ENCODE measurements around the gene DPM2.
A peak's percentile ranks its signal among the peaks of the same experiment; 100 is the strongest.

DPM2 gene

DNA sequence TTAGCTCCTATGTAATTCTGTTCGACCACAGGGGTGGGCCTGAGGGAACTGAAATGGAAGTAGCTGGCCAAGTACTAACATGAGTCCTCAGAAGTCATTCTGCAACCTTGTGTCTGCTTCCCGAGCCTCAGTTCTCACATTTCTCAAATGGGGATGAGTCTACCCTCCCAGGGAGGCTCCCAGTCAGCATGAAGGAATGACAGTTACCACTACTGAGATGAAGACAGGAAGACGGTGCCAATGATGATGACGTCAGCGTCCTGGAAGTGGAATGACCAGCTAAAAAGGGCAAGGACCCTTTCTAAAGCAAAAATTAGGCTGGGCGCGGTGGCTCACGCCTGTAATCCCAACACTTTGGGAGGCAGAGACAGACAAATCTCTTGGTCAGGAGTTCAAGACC lies 13.9 kb downstream of the DPM2 start:
- DNase-seq (no peak), ATAC-seq (ENCODE audit: insufficient read depth, low read depth) (no peak)
- peaks cover 13% of the 10 kb centered on the region for H3K4me1 ChIP-seq (ENCODE audit: insufficient read depth, low read length)
- peaks cover 8% of the 10 kb centered on the region; the same call in 1 of the 2 replicates for H4K20me1 ChIP-seq (ENCODE audit: insufficient read depth, low read length)
- no peaks in the 10 kb centered on the region for H3K36me3 ChIP-seq (ENCODE audit: insufficient read depth, low read length)
- no peaks in the 10 kb centered on the region for H3K79me2 ChIP-seq (ENCODE audit: insufficient read depth, low read length)
- no peak overlapping the region for H3K9ac ChIP-seq (ENCODE audit: low read depth, low read length)
- TF ChIP-seq, protein P1, sequence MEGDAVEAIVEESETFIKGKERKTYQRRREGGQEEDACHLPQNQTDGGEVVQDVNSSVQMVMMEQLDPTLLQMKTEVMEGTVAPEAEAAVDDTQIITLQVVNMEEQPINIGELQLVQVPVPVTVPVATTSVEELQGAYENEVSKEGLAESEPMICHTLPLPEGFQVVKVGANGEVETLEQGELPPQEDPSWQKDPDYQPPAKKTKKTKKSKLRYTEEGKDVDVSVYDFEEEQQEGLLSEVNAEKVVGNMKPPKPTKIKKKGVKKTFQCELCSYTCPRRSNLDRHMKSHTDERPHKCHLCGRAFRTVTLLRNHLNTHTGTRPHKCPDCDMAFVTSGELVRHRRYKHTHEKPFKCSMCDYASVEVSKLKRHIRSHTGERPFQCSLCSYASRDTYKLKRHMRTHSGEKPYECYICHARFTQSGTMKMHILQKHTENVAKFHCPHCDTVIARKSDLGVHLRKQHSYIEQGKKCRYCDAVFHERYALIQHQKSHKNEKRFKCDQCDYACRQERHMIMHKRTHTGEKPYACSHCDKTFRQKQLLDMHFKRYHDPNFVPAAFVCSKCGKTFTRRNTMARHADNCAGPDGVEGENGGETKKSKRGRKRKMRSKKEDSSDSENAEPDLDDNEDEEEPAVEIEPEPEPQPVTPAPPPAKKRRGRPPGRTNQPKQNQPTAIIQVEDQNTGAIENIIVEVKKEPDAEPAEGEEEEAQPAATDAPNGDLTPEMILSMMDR (IDR thresholded peaks at IDR 0.05; ENCODE audit: borderline replicate concordance, extremely low read depth, low read length, poor library complexity, severe bottlenecking): no peak
- no peak for TF ChIP-seq EZH2 (IDR thresholded peaks at IDR 0.05; ENCODE audit: borderline replicate concordance, low read depth, low read length, severe bottlenecking)
- H3K9me3 ChIP-seq (ENCODE audit: insufficient read depth, low read length, severe bottlenecking): no peaks in the 10 kb centered on the region
- no peak overlapping the region for H3K4me3 ChIP-seq (ENCODE audit: low read depth in 1 of 2, low read length in 2 of 2)
- H3K27me3 ChIP-seq (ENCODE audit: insufficient read depth, low read length, poor library complexity): no peaks in the 10 kb centered on the region
- no peak overlapping the region for H2AFZ ChIP-seq (ENCODE audit: low read depth, low read length)
- no peak overlapping the region for H3K4me2 ChIP-seq (ENCODE audit: insufficient read depth, low read length)
- H3K27ac ChIP-seq (ENCODE audit: low read length): no peak overlapping the region

DNA sequence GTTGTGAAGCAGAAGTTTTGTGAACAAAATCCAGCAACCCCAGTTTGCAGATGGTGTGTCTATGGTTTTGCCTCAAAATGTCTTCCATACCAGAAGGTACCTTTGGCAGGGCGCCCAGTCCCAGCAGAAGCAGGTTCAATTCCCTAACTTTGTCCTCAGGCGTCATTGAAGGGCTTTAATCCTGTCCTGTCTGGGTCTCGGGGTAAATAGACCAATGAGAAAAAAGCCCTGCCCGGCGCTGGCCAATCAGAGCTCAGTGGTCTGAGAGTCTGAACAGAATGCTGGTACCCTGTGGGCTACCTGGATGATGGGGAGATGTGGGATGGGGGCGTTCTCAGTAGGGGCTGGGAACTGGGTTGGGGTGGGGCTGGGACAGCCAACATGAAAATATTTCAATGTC lies 14.6 kb downstream of the DPM2 start:
- no peak overlapping the region for H3K9ac ChIP-seq (ENCODE audit: low read depth, low read length)
- H3K27ac ChIP-seq (ENCODE audit: low read length): no peak overlapping the region

DNA sequence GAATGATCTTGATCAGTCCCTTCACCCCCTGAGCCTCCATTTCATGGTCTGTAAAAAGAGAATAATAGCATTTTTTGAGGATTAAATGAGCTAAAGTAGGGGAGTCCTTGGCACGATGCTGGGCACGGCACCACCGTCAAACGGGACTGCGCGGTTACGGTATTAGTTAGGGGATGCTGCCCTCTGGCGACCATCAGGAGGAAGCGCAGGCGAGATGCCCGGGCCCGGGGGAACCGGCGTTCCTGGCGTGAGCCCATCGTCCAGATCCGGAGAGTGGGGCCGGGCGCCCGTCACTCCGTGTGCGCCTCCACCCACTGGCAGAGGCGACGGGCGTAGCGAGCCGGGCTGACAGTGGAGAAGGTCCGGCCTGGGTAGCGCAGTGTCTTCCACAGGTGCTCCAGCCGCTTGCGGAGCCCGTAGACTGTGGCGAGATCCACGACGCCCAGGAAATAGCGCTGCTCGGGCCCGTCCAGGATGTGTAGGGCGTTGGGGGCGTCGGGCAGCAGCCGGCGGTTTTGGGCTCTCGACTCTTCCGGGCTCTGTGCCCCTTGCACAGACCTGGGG lies 16.0 kb downstream of the DPM2 start:
- no peaks in the 10 kb centered on the region for H3K36me3 ChIP-seq (ENCODE audit: insufficient read depth, low read length)
- peak overlapping the region; percentile 41; the same call in 1 of the 2 replicates for H2AFZ ChIP-seq (ENCODE audit: low read depth, low read length)
- no peak overlapping the region for H3K27ac ChIP-seq (ENCODE audit: low read length)
- no peaks in the 10 kb centered on the region for H3K27me3 ChIP-seq (ENCODE audit: insufficient read depth, low read length, poor library complexity)
- no peaks in the 10 kb centered on the region for H3K9me3 ChIP-seq (ENCODE audit: insufficient read depth, low read length, severe bottlenecking)
- ATAC-seq (ENCODE audit: insufficient read depth, low read depth): peak; percentile 58
- no peak overlapping the region for H3K4me3 ChIP-seq (ENCODE audit: low read depth in 1 of 2, low read length in 2 of 2)
- peaks cover 32% of the 10 kb centered on the region for H3K4me1 ChIP-seq (ENCODE audit: insufficient read depth, low read length)
- peak; percentile 68 for DNase-seq
- no peaks in the 10 kb centered on the region for H4K20me1 ChIP-seq (ENCODE audit: insufficient read depth, low read length)
- TF ChIP-seq, protein P1 (IDR thresholded peaks at IDR 0.05; ENCODE audit: borderline replicate concordance, extremely low read depth, low read length, poor library complexity, severe bottlenecking): peak; percentile 92
- TF ChIP-seq EZH2 (IDR thresholded peaks at IDR 0.05; ENCODE audit: borderline replicate concordance, low read depth, low read length, severe bottlenecking): no peak
- H3K9ac ChIP-seq (ENCODE audit: low read depth, low read length): no peak overlapping the region
- H3K4me2 ChIP-seq (ENCODE audit: insufficient read depth, low read length): peak overlapping the region; percentile 56
- no peaks in the 10 kb centered on the region for H3K79me2 ChIP-seq (ENCODE audit: insufficient read depth, low read length)

More for the DNA sequence above, 14.6 kb downstream of the DPM2 start:
- no peak overlapping the region for H3K4me3 ChIP-seq (ENCODE audit: low read depth in 1 of 2, low read length in 2 of 2)
- H3K27me3 ChIP-seq (ENCODE audit: insufficient read depth, low read length, poor library complexity): no peaks in the 10 kb centered on the region
- ATAC-seq (ENCODE audit: insufficient read depth, low read depth) (no peak), DNase-seq (no peak)
- no peaks in the 10 kb centered on the region for H3K9me3 ChIP-seq (ENCODE audit: insufficient read depth, low read length, severe bottlenecking)
- no peaks in the 10 kb centered on the region for H3K36me3 ChIP-seq (ENCODE audit: insufficient read depth, low read length)
- 0 out of 2 replicates have a peak, but pooled peaks cover under 1% of the 10 kb centered on the region for H4K20me1 ChIP-seq (ENCODE audit: insufficient read depth, low read length)
- no peaks in the 10 kb centered on the region for H3K79me2 ChIP-seq (ENCODE audit: insufficient read depth, low read length)
- peaks cover 21% of the 10 kb centered on the region for H3K4me1 ChIP-seq (ENCODE audit: insufficient read depth, low read length)
- H2AFZ ChIP-seq (ENCODE audit: low read depth, low read length): no peak overlapping the region
- no peak overlapping the region for H3K4me2 ChIP-seq (ENCODE audit: insufficient read depth, low read length)
- TF ChIP-seq, protein P1 (IDR thresholded peaks at IDR 0.05; ENCODE audit: borderline replicate concordance, extremely low read depth, low read length, poor library complexity, severe bottlenecking): no peak
- TF ChIP-seq EZH2 (IDR thresholded peaks at IDR 0.05; ENCODE audit: borderline replicate concordance, low read depth, low read length, severe bottlenecking): no peak

Measured in DND-41 (cell line).